HepG2 (cell line): ENCODE data around the gene NUDT21. TPM values are rescaled to one million over a fixed set of nuclear protein-coding genes. Genes with fewer than 3 reads are reported as not detected.
A peak's percentile ranks its signal among the peaks of the same experiment; 100 is the strongest.

Source experiments
- HNRNPLL ChIP-seq: fragments of 200-400 bp; formaldehyde crosslinking; IDR thresholded peaks from 2 replicates; pipeline ENCODE4 v1.6.1; 2017; ENCODE audit warnings: mild to moderate bottlenecking, low read depth, low read length; ENCODE audit not compliant: poor library complexity, severe bottlenecking
- MBNL3 ChIP-seq: fragments of 250-450 bp; sonication (Bioruptor Pico); conservative IDR thresholded peaks from 2 replicates; pipeline ENCODE4 v1.8.0; 2022; ENCODE audit warnings: mild to moderate bottlenecking, inconsistent platforms
- MEIS2 ChIP-seq: sonication (generic); formaldehyde crosslinking; IDR thresholded peaks from 2 replicates; pipeline ENCODE4 v1.9.0; 2021; ENCODE audit warnings: mild to moderate bottlenecking, missing genetic modification reagents
- PHF21A ChIP-seq: sonication (generic); formaldehyde crosslinking; IDR thresholded peaks from 2 replicates; pipeline ENCODE4 v1.5.0; 2020; ENCODE audit warnings: mild to moderate bottlenecking, missing genetic modification reagents
- PITX1 ChIP-seq: sonication (generic); formaldehyde crosslinking; IDR thresholded peaks from 2 replicates; pipeline ENCODE4 v1.5.1; 2020; ENCODE audit warnings: mild to moderate bottlenecking, missing genetic modification reagents
- RAD51 ChIP-seq: fragments of 450-650 bp; IDR thresholded peaks from 2 replicates; pipeline ENCODE4 v1.6.1; 2016; ENCODE audit warnings: borderline replicate concordance
- SAP130 ChIP-seq: IDR thresholded peaks from 2 replicates; pipeline ENCODE4 v1.6.1; 2016; ENCODE audit warnings: low read depth
- TBP ChIP-seq: sonication (generic); formaldehyde crosslinking; IDR thresholded peaks from 2 replicates; pipeline ENCODE4 v1.5.0; 2020; ENCODE audit warnings: missing genetic modification reagents
- ZNF256 ChIP-seq: sonication (generic); formaldehyde crosslinking; conservative IDR thresholded peaks from 2 replicates; pipeline ENCODE4 v1.4.0; 2020; ENCODE audit warnings: missing genetic modification reagents
- ZNF446 ChIP-seq: sonication (generic); formaldehyde crosslinking; IDR thresholded peaks from 2 replicates; pipeline ENCODE4 v1.5.0; 2020; ENCODE audit warnings: mild to moderate bottlenecking, missing genetic modification reagents
- ZNF567 ChIP-seq: sonication (generic); formaldehyde crosslinking; IDR thresholded peaks from 2 replicates; pipeline ENCODE4 v1.8.1; 2023; ENCODE audit warnings: mild to moderate bottlenecking, missing genetic modification reagents, borderline replicate concordance
- ZNF768 ChIP-seq: sonication (generic); formaldehyde crosslinking; IDR thresholded peaks from 2 replicates; pipeline ENCODE4 v1.4.0; 2020; ENCODE audit warnings: missing genetic modification reagents
- ZSCAN20 ChIP-seq: sonication (generic); formaldehyde crosslinking; IDR thresholded peaks from 2 replicates; pipeline ENCODE4 v1.4.0; 2020; ENCODE audit warnings: missing genetic modification reagents, mild to moderate bottlenecking, borderline replicate concordance
- polyA plus RNA-seq, 8 experiments: library from polyadenylated mRNA; depleted of rRNA in 3 of 8; stranded (reverse) in 7 of 8; unstranded in 1 of 8; fragments of >200 nt; fragmentation: Illumina TruSeq in 4 of 8; extraction: Trizol in 4 of 8; gene quantifications; 2 replicates each; pipeline versions ENCODE4 v1.2.1 to v1.2.3, GENCODE V29; 2011 to 2016; ENCODE audit warnings: low read depth in 4 of 8, missing spikeins in 1 of 8, mixed read lengths in 1 of 8; ENCODE audit not compliant: insufficient read depth in 1 of 8
- total RNA-seq, 5 experiments: library from RNA; depleted of rRNA; stranded (reverse); fragments of >200 nt; fragmentation: Illumina TruSeq; extraction: Trizol; gene quantifications; 2 replicates each; pipeline ENCODE4 v1.2.3, GENCODE V29; 2016; ENCODE audit warnings: low read depth in 1 of 5
- TF ChIP-seq, protein P1 (sequence below): sonication (generic); formaldehyde crosslinking; IDR thresholded peaks from 2 replicates; pipeline ENCODE4 v1.4.0; 2020; ENCODE audit warnings: mild to moderate bottlenecking, missing genetic modification reagents, borderline replicate concordance
- TF ChIP-seq, protein P2 (sequence below): IDR thresholded peaks from 2 replicates; pipeline ENCODE4 v1.6.1; 2016; ENCODE audit warnings: low read depth
- TF ChIP-seq, protein P3 (sequence below), 2 experiments: IDR thresholded peaks; 2 replicates each; pipeline ENCODE4 v1.6.1; 2011 to 2012; ENCODE audit warnings: low read length in 2 of 2, borderline replicate concordance in 1 of 2, low read depth in 1 of 2, mild to moderate bottlenecking in 1 of 2, moderate library complexity in 1 of 2
- TF ChIP-seq, protein P4 (sequence below): sonication (generic); formaldehyde crosslinking; IDR thresholded peaks from 2 replicates; pipeline ENCODE4 v1.4.0; 2020; ENCODE audit warnings: missing genetic modification reagents

Gene NUDT21
- total and polyA plus RNA-seq, 2 of the 13 experiments (the other 11 are each of a cell fraction or from before 2014, with no cell fraction given), result 177 to 210 TPM

DNA sequence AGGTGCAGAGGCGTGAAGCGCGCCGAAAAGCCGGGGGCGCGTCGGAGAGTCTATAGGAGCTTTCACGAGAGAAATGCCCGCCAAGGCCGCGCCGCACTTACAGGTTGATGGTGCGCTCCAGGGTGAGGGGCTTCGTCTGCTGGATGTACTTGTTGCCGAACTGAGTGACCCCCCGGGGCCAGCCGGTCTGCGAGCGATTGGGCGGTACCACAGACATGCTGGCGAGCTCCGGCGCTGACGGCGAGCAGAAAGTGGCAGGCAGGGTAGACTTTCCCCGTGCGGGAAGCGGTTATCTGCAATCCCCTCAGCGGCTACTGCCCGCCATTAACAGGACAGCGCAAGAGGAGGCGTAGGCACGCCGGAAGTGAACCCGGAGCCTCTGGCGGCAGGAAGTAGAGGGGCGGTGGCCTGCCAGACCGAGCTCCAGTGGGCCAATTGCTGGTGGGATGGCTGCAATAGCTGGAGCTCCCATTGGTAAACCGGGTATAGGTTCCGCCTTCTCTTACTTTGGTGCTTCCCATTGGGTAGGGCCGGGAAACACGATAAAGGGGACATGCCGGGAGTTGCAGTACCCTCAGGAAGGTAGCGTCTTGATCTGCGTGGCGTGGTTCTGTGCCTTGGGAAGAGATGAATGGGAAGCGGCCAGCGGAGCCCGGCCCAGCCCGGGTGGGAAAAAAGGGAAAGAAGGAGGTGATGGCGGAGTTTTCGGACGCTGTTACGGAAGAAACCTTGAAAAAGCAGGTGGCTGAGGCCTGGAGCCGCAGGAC, at the start of gene NUDT21, which contains the start of gene OGFOD1 (continued):
- TF ChIP-seq, protein P1, sequence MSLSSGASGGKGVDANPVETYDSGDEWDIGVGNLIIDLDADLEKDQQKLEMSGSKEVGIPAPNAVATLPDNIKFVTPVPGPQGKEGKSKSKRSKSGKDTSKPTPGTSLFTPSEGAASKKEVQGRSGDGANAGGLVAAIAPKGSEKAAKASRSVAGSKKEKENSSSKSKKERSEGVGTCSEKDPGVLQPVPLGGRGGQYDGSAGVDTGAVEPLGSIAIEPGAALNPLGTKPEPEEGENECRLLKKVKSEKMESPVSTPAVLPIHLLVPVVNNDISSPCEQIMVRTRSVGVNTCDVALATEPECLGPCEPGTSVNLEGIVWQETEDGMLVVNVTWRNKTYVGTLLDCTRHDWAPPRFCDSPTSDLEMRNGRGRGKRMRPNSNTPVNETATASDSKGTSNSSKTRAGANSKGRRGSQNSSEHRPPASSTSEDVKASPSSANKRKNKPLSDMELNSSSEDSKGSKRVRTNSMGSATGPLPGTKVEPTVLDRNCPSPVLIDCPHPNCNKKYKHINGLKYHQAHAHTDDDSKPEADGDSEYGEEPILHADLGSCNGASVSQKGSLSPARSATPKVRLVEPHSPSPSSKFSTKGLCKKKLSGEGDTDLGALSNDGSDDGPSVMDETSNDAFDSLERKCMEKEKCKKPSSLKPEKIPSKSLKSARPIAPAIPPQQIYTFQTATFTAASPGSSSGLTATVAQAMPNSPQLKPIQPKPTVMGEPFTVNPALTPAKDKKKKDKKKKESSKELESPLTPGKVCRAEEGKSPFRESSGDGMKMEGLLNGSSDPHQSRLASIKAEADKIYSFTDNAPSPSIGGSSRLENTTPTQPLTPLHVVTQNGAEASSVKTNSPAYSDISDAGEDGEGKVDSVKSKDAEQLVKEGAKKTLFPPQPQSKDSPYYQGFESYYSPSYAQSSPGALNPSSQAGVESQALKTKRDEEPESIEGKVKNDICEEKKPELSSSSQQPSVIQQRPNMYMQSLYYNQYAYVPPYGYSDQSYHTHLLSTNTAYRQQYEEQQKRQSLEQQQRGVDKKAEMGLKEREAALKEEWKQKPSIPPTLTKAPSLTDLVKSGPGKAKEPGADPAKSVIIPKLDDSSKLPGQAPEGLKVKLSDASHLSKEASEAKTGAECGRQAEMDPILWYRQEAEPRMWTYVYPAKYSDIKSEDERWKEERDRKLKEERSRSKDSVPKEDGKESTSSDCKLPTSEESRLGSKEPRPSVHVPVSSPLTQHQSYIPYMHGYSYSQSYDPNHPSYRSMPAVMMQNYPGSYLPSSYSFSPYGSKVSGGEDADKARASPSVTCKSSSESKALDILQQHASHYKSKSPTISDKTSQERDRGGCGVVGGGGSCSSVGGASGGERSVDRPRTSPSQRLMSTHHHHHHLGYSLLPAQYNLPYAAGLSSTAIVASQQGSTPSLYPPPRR, result 0 out of 2 replicates have a peak, but pooled peaks have one; percentile 32
- TF ChIP-seq ZSCAN20 (CRISPR knock-in tag) (peak; percentile 66; the same call in 1 of the 2 replicates), ZNF256 (CRISPR knock-in tag) (peak; percentile 93), ZNF446 (CRISPR knock-in tag) (peak; percentile 70), ZNF567 (CRISPR knock-in tag) (no peak), RAD51 (no peak), MEIS2 (CRISPR knock-in tag) (peak; percentile 69), SAP130 (CRISPR knock-in tag) (peak; percentile 95), HNRNPLL (peak; percentile 86), TBP (CRISPR knock-in tag) (no peak), MBNL3 (CRISPR knock-in tag) (no peak), ZNF768 (peak; percentile 53; the same call in 1 of the 2 replicates), PHF21A (CRISPR knock-in tag) (peak; percentile 77; the same call in 1 of the 2 replicates), PITX1 (peak; percentile 39; the same call in 1 of the 2 replicates)
- TF ChIP-seq, protein P2, sequence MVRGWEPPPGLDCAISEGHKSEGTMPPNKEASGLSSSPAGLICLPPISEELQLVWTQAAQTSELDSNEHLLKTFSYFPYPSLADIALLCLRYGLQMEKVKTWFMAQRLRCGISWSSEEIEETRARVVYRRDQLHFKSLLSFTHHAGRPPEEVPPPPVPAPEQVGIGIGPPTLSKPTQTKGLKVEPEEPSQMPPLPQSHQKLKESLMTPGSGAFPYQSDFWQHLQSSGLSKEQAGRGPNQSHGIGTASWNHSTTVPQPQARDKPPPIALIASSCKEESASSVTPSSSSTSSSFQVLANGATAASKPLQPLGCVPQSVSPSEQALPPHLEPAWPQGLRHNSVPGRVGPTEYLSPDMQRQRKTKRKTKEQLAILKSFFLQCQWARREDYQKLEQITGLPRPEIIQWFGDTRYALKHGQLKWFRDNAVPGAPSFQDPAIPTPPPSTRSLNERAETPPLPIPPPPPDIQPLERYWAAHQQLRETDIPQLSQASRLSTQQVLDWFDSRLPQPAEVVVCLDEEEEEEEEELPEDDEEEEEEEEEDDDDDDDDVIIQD (CRISPR knock-in tag), result peak; percentile 62; the same call in 1 of the 2 replicates
- TF ChIP-seq, protein P3, sequence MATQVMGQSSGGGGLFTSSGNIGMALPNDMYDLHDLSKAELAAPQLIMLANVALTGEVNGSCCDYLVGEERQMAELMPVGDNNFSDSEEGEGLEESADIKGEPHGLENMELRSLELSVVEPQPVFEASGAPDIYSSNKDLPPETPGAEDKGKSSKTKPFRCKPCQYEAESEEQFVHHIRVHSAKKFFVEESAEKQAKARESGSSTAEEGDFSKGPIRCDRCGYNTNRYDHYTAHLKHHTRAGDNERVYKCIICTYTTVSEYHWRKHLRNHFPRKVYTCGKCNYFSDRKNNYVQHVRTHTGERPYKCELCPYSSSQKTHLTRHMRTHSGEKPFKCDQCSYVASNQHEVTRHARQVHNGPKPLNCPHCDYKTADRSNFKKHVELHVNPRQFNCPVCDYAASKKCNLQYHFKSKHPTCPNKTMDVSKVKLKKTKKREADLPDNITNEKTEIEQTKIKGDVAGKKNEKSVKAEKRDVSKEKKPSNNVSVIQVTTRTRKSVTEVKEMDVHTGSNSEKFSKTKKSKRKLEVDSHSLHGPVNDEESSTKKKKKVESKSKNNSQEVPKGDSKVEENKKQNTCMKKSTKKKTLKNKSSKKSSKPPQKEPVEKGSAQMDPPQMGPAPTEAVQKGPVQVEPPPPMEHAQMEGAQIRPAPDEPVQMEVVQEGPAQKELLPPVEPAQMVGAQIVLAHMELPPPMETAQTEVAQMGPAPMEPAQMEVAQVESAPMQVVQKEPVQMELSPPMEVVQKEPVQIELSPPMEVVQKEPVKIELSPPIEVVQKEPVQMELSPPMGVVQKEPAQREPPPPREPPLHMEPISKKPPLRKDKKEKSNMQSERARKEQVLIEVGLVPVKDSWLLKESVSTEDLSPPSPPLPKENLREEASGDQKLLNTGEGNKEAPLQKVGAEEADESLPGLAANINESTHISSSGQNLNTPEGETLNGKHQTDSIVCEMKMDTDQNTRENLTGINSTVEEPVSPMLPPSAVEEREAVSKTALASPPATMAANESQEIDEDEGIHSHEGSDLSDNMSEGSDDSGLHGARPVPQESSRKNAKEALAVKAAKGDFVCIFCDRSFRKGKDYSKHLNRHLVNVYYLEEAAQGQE (IDR thresholded peaks at IDR 0.05; ENCODE audit: borderline replicate concordance in 1 of 2, low read depth in 1 of 2, low read length in 2 of 2), result 0 out of 4 replicates have a peak, but pooled peaks of 1 of the 2 experiments have one; percentile 31
- TF ChIP-seq, protein P4, sequence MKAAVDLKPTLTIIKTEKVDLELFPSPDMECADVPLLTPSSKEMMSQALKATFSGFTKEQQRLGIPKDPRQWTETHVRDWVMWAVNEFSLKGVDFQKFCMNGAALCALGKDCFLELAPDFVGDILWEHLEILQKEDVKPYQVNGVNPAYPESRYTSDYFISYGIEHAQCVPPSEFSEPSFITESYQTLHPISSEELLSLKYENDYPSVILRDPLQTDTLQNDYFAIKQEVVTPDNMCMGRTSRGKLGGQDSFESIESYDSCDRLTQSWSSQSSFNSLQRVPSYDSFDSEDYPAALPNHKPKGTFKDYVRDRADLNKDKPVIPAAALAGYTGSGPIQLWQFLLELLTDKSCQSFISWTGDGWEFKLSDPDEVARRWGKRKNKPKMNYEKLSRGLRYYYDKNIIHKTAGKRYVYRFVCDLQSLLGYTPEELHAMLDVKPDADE (CRISPR knock-in tag), result peak; percentile 36; the same call in 1 of the 2 replicates
